H4 (cell line): ENCODE measurements around the gene LYSMD4. TPM values are rescaled to one million over a fixed set of nuclear protein-coding genes. Genes with fewer than 3 reads are reported as not detected.

Experiments
- DNase-seq: peaks from one replicate; pipeline ENCODE4 v3.0.0-alpha.2; 2015; ENCODE audit warnings: low spot score
- total RNA-seq: library from RNA; depleted of rRNA; stranded (reverse); fragments of >200 nt; shearing (Covaris generic); gene quantifications from 2 replicates; pipeline ENCODE4 v1.2.3, GENCODE V29; 2014; rRNA removed

Gene LYSMD4
- total RNA-seq, 1 experiment from 2014 or later: 5.7 TPM

DNA sequence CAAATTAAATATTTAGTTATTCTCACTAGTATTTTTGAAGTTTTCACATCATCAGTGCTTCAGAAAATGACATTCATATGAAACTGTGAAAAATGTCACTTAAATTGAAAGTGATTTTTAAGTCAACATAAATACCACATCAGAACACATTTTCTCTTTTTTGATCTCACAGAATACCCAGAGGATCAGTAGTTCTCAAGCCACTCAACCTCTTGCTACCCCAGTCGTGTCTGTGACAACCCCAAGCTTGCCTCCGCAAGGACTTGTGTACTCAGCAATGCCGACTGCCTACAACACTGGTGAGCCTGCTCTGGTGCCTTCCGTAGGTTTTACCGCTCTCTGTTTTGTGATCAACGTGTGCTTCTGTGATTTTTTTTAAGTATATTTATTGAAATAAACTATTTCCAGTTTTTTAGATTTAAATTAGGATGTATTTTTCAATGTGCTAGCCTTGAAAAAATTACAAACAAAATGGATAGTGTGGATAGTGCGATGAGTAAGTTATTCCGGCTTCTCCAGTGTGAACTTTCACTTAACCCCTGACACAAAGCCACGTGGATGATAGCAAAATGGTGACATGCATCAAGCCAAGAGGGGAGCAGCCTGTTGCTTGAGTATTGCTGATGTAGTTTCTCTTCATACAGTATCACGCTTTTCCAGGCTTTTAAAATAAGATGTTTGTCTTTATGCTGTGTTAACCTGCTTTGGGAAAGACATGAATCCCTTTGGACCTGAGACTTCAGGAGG, 26.5 kb downstream of the LYSMD4 start:
- no peak for DNase-seq

DNA sequence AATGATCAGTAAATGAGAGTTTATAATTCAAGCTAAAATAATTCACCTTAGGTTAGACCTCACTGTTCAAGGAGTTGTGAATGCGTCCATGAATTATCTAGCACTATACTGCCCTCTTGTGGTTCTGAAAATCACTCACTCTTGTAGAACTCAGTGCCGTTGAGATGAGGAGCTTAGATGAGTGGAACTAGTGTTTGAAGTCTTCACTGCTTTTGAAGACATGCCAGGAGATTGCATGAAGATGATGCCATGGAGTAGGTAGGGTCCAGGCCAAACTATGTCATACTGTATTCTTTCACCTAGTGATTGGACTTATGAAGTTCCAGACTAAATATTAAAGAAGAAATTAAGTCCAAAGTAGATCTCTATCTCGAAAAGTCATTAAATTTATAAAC, 28.8 kb downstream of the LYSMD4 start:
- DNase-seq: peak; percentile 85

DNA sequence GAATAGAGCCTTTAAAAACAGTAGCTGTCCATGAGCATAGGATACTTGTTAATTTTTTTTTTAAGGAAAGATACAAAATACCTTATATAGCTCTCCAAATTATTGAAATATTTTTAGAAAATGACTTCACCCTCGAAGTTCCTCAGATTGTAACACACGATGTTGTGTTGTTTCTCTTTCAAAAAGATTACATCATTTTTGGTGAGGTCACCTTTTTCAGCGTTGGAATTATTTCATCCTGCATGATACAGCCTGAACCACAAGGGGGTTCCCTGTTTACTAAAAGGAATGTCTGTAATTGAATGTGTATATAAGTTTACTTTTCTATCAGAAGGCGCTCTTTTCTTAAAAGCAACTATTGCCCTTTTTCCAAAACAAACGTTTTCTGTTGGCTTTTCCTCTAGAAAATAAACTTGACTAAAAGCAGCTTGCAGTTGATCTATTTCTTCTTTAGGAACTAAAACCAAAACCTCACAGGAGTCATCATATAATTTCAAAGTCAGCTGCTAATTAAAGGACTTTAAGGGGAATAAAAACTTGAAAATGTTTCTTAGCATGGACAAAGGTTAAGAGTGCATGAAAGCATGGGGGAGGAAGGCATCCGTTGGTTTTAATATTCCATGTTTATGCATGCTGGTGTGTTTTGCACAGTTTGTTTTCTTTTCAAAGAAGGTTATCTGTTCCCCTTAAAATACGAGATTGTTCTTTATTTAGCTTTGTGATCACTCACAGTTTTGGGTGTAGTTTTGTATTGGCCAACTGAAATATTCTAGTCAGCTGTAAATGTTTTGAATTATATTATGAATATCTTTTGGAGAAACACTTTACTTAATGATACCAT, 29.4 kb downstream of the LYSMD4 start:
- DNase-seq: peak; percentile 89

DNA sequence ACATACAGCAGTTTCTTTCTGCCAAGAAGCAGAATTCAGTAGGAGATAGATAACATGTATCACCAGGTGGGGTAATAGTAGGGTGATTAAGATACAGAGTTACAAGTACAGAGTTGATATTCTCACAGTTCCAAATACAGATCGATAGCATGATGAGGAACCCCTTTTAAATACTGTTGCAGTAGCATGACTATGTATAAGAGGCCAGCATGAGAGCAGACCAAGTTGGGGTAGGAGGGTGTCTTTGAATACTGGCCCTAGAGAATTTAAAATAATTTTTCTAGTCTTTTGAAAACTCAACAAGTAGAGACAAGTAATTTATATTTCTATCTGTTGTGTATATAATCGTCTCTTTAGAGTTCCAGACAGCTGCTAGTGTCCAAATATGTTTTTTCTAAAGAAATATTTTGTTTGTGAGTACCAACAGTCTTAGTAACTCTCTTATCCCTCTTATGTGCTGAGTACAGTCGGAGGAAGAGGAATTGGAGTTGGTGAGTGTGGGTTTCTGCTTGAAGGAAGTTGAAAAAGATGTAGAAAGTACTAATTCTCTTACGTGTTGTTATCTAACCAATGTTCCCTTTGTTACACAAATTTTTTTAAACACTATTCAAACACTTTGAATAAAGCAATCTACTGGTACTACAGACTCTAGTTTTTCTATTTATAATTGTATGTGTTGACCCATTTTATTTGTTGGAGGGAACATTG, 30.2 kb downstream of the LYSMD4 start:
- no peak for DNase-seq

DNA sequence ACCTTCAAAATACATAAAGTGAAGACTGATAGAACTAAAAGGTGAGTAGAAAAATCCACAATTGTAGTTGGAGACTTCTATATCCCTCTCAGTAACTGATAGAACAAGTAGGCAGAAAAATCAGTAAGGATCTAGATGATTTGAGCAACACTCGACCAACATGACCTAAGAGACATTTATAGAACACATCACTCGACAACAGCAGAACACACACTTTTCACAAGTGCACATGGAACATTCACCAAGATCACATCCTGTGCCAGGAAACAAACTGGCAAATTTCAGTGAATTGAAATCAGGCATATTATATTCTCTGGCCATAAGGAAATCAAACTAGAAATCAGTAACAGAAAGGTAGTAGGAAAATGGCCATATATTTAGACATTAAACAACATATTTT, 37.1 kb downstream of the LYSMD4 start:
- no peak for DNase-seq

DNA sequence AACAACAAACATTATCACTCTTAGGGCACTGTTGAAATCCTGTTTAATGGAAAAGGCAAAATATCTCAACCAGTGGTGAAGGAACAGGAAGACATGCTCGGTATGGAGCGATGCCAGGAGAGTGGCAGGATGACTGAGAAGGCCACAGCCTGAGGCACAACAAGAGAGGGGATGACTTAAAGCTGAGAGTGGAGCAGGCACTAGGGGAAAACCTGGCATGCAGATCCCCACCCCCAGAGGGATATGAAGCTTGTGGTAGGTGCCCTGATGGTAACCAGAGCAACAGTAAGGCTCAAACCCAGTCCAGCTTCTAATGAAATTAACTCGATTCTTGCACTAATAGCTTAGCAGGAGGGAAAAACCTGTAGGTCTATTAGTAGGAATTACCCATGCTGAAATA, 40.4 kb downstream of the LYSMD4 start:
- no peak for DNase-seq

DNA sequence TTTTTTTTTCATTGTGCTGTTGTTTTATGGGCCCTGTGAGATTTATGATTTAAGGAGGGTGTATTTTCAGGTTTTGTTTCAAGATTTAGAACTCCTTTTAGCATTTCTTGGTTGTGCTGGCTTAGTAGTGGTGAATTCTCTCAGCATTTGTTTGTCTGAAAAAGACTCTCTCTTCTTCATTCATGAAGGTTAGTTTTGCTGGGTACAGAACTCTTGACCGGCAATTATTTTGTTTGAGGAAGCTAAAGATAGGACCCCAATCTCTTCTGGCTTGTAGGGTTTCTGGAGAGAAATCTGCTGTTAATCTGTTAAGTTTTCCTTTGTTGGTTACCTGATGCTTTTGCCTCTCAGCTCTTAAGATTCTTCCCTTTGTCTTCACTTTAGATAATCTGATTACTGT, 46.9 kb downstream of the LYSMD4 start:
- no peak for DNase-seq

DNA sequence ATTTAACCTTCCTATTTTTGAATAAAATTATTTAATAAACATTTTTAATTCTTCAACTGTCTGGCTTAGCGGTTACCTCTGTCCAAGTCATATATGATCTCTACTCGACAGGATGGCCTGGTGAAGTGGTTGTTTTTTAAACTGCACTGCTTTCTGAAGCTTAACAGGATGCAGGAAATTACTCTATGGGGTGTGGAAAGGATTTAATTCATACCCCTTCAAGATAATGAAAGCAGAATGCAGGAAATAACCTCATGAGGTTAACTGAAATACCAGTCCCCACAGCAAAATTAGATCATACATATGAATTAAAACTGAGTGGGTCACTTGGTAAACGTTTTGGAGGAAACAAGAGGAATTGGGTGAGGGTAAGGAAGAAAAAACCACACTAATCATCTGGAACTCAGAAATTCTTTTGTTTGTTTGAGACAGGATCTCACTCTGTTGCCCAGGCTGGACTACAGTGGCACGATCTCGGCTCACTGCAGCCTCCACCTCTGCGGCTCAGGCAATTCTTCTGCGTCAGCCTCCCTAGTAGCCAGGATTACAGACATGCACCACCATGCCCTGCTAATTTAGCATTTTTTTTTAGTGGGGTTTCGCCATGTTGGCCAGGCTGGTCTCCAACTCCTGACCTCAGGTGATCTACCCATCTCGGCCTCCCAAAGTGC, 50.1 kb downstream of the LYSMD4 start:
- DNase-seq: peak; percentile 28

DNA sequence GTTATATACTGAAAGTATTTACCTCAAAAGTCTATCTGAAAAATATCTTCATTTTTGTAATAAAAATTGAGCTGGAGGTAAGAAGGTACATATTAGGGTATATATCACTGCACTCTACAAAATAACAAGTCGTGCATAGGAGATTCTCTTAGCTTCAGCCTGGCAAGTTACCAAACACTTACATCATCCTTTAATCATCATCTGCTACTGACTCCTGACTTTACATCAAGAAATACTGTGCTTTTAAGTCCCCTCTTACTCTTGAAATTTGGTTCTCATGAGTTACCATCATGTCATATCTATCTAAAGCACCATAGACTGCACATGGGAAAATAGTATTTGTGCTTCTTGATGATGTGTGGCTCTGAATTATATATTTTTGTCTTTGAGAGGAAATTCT, 50.8 kb downstream of the LYSMD4 start:
- DNase-seq: peak; percentile 33

DNA sequence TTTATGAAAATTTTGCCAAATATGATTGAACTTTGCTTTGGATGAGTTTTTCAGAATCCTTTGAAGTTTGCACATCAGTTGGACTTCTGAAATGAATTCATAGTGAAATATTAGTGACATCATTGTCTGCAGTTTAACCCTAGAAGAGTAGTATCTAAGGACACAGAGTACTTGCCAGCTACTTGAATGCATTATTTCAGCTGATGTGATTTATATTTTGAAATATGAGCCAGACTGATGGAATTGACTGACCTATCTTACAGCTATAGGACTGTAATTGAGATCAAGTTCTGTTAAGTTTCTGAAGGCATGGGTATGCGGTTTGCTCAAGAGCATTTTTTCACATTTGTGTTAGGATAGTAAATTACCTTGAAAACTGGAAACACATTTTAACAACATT, 51.2 kb downstream of the LYSMD4 start:
- DNase-seq: no peak

DNA sequence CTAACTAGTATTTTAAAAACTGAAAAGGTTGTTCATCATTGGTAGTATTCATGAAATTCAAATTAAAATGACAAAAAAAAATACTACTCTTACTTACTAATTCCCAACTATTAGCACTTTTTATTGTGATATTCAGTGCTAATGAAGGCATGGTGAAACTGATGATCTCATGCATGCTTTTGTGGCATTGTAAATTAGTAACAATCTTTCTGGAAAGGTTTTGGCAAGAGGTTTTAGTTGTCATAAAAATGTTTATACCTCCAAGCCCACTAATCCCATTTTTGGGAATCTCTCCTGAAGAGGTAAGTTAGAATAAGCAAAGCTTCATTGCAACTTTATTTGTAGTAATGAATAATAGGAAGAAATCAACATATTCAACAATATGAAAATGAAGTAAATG, 53.0 kb downstream of the LYSMD4 start:
- DNase-seq: no peak

DNA sequence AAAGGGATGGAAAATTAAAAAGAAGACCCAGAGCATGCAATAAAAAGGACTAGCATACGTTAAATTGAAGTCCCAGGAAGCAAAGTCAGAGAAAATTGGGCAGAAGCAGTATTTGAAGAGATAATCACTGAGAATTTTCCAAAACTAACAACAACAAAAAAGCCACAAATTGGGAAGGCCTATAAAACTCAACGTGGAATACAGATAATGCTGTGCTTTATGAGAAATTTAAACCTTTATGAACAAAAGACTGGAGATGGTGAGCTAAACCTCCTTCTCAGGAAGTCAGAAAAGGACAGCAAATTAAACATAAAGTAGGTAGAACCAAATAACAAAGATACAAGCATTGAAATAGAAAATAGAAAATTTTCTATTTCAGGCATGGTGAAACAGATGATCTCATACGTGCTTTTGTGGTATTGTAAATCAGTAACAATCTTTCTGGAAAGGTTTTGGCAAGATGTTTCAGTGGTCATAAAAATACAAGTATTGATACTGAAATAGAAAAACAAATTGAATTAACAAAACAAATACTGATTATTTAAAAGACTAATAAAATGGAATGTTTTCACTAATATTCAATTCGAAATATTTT, 55.6 kb downstream of the LYSMD4 start:
- no peak for DNase-seq

Other genes with a start within 250 kb of the LYSMD4 start
- gene MEF2A, start 167.5 kb downstream of the LYSMD4 start, total RNA-seq: 16.7 and 21.0 TPM in 2 replicates